RWPE1 (cell line): Measurements from ENCODE around the gene MYO9A.

Experiments
- CTCF ChIA-PET: fragments of 350-600 bp; sonication (Branson Sonifier 250); formaldehyde crosslinking; extraction: SDS; loops from one replicate; lab custom pipeline; 2021; lab: Yijun Ruan, JAX
- POLR2A ChIA-PET: fragments of 400-600 bp; formaldehyde crosslinking; extraction: SDS; loops from one replicate; lab custom pipeline; 2020; ENCODE audit warnings: antibody characterized with exemption; ENCODE audit not compliant: low non-redundant PET; lab: Yijun Ruan, JAX
- DNase-seq: peaks from one replicate; pipeline ENCODE4 v3.0.0; 2012; ENCODE audit warnings: low spot score
- H3K27ac ChIP-seq: fragments of 450-650 bp; 2 replicates; pipeline ENCODE4 v1.5.1; 2017
- TF ChIP-seq, protein P1 (sequence below): fragments of 450-650 bp; conservative IDR thresholded peaks from 2 replicates; pipeline ENCODE4 v1.5.1; 2017; ENCODE audit warnings: low read depth, mild to moderate bottlenecking

The MYO9A gene

DNA sequence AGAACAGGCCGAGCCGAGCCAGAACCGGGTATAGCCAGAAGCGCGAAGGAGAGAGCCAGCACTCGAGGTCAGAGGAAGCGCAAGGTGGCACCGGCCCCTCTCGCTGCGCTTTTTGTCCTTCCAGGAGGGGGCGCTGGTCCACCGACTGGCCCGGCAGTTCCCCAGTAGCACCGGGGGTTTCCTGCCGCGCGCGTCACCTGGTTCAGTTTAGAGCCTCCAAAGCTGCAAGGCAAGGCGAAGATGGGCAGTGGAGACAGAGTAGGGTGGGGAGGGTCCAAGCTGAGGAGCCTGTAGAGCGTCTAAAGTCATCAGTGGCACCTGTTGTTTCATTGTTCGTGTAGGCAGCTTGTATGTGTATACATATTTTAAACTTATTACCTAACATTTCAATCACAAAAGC lies 315.2 kb downstream of the MYO9A start:
- DNase-seq = no peak
- TF ChIP-seq, protein P1, sequence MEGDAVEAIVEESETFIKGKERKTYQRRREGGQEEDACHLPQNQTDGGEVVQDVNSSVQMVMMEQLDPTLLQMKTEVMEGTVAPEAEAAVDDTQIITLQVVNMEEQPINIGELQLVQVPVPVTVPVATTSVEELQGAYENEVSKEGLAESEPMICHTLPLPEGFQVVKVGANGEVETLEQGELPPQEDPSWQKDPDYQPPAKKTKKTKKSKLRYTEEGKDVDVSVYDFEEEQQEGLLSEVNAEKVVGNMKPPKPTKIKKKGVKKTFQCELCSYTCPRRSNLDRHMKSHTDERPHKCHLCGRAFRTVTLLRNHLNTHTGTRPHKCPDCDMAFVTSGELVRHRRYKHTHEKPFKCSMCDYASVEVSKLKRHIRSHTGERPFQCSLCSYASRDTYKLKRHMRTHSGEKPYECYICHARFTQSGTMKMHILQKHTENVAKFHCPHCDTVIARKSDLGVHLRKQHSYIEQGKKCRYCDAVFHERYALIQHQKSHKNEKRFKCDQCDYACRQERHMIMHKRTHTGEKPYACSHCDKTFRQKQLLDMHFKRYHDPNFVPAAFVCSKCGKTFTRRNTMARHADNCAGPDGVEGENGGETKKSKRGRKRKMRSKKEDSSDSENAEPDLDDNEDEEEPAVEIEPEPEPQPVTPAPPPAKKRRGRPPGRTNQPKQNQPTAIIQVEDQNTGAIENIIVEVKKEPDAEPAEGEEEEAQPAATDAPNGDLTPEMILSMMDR = no peak
- no peak overlapping the region for H3K27ac ChIP-seq
- ChIA-PET CTCF (interaction anchor here (0.6 to 1.1 kb wide), 6 partner anchors 18 to 1105 kb away, joined by 3 to 10 read pairs (median 3); no protein-coding TSS in a partner anchor), POLR2A (no interaction called here)

DNA sequence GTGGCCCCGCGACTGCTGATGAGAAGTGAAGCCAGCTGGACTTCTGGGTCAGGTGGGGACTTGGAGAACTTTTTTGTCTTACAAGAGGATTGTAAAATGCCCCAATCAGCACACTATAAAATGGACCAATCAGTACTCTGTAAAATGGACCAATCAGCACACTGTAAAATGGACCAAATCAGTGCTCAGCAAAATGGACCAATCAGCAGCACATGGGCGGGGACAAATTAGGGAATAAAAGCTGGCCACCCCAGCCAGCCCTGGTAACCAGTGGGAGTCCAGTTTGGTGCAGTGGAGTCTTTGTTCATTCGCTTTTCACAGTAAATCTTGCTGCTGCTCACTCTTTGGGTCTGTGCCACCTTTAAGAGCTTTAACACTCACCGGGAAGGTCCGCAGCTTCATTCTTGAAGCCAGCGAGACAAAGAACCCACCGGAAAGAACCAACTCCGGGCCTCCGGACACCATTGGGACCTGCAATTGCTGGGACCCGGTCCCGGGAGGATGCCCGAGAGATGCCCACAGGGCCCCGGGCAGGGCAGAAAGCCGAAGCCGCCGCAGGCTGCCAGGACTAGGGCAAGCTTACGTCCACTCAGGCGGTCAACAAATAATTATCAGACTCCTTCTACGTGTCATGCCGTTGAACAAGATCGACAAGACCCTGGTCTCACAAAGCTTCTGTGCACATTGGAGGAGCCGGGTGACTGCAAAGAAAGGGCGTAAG lies 315.9 kb downstream of the MYO9A start:
- no peak overlapping the region for H3K27ac ChIP-seq
- TF ChIP-seq, protein P1 = no peak
- DNase-seq = no peak
- CTCF ChIA-PET = interaction anchor here (0.5 to 2.2 kb wide), 13 partner anchors 10 to 705 kb away, joined by 3 to 10 read pairs (median 3); no protein-coding TSS in a partner anchor
- POLR2A ChIA-PET = no interaction called here

DNA sequence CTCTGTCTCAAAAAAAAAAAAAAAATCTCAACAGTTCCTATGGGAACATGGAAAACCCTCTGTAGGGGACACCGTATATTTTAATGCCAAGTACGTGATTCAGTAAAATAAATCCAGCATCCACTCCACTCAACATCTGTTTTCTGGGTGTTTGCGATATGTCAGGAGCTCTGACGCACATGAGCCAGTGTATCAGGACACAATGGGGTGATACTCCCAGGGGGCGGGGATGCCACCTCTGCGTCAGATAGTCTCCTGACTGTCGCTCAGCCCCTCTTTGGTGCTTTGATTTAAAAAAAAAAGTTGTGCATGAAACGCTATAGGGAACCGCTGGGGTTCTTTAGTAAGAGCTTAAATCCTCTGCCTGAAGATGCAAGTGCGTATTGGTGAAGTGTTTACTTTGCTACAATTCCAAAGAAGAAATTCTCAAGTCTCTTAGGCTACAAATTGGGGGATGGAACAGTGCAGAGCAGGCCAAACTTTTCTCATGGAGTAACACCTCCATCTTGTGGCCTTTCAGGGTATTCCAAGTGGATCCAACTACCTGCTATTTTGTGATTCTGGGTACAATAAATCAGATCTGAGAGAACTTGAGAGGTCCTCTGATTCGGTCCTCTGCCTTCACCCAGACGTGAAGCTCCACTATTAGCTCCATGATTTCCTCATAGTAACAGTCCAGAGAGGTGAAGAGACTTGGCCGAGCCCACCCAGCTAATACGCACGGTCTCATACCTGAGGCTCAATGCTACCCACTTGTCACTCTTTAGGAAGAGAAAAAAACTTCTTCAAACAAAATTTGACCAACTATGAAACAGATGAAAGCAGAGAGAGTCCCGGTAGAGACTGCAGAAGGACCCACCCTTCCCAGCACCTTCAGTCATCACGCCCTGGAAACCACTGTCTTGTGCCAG lies 316.9 kb downstream of the MYO9A start:
- ChIA-PET CTCF (interaction anchor here (0.5 to 2.2 kb wide), 15 partner anchors 20 to 704 kb away, joined by 3 to 10 read pairs (median 4); no protein-coding TSS in a partner anchor), POLR2A (no interaction called here)
- TF ChIP-seq, protein P1 = peak; percentile 90
- DNase-seq = peak; percentile 75
- H3K27ac ChIP-seq = no peak overlapping the region

DNA sequence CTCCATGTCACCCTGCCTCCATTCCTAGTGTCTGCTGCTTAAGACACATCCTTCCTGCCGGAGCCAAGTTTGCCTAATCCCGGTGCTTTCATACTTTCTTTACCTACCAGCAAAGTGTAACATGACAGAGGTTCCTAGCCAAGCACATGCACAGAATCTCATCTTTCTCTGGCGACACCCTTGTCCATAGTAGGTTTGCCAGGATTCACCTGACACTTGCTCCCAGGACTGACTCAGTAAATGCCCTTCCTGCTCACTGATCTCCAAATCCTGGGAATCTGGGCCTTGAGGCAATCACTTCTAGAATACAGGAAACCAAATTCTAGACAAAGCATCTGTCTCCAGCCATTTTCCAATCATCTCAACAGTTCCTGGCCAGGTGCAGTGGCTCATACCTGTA lies 317.8 kb downstream of the MYO9A start:
- H3K27ac ChIP-seq = no peak overlapping the region
- TF ChIP-seq, protein P1 = no peak
- DNase-seq = no peak
- POLR2A ChIA-PET = no interaction called here
- CTCF ChIA-PET = interaction anchor here (0.5 to 2.2 kb wide), 7 partner anchors 9 to 356 kb away, joined by 3 to 10 read pairs (median 4); no protein-coding TSS in a partner anchor

DNA sequence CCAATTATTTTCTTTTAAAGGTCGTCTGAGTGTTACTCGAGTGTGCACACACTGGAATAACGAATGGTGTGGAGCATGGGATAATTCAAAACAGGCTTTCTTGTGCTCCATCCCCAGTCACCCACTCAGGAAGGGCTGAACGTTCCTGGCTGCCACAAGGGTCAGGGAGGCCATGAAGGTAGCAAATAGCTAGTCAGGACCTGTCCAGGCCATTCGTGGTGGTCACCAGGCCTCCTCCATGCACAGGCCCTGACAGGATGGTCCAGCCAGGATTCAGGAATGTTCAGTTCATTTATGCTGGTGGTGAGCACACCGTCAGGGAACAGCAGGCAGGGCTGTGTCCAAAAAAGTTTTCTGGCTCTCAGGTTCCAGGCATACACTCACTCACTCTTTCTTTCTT lies 319.3 kb downstream of the MYO9A start:
- DNase-seq = no peak
- ChIA-PET POLR2A (no interaction called here), CTCF (interaction anchor here (0.5 to 1.0 kb wide), 2 partner anchors 45 to 357 kb away, joined by 3 read pairs; no protein-coding TSS in a partner anchor)
- TF ChIP-seq, protein P1 = no peak
- no peak overlapping the region for H3K27ac ChIP-seq

DNA sequence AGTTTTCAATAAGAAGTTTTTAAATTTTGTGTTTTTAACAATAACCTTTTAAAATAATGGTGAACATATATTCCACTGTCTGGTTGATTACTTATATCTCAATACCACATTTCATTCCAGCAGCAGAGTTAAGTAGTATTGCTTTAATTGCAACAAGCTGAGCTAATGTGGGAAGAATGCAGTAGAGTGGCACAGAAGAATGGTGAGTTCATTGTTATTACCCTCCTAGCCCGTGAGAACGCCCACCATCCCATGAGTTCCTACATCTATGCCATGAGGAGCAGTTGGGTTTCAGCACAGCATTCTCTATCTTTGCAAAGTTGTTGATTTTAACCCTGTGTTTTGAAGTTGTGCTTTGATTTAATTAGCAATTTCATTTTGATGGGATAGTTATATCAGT lies 325.4 kb downstream of the MYO9A start:
- peak; percentile 73 for DNase-seq
- H3K27ac ChIP-seq = no peak overlapping the region
- POLR2A ChIA-PET = no interaction called here
- CTCF ChIA-PET = no interaction called here
- TF ChIP-seq, protein P1 = no peak
